Effector CD8-positive, alpha-beta T cell (primary cell): ENCODE data around the gene KAZN.

Experiments
- DNase-seq: peaks from one replicate; lab custom pipeline; 2025; lab: John Stamatoyannopoulos, UW

Gene KAZN

GRCh38 chr1:14677292-14677971, 78.9 kb downstream of the KAZN start:
- DNase-seq = no peak

- no peak for DNase-seq
Observed at GRCh38 chr1:14678011-14678638, 79.6 kb downstream of the KAZN start.

- no peak for DNase-seq
Observed at GRCh38 chr1:14679027-14679688, 80.7 kb downstream of the KAZN start.

- DNase-seq = no peak
Observed at GRCh38 chr1:14681182-14681581, 82.7 kb downstream of the KAZN start.

- DNase-seq = no peak
Observed at GRCh38 chr1:14682941-14683621, 84.6 kb downstream of the KAZN start.

- no peak for DNase-seq
Observed at GRCh38 chr1:14685078-14685477, 86.6 kb downstream of the KAZN start.

GRCh38 chr1:14686701-14687100, 88.2 kb downstream of the KAZN start:
- no peak for DNase-seq

GRCh38 chr1:14687147-14687546, 88.7 kb downstream of the KAZN start:
- no peak for DNase-seq

GRCh38 chr1:14689996-14690615, 91.6 kb downstream of the KAZN start:
- DNase-seq = no peak

- DNase-seq = no peak
Observed at GRCh38 chr1:14693949-14694348, 95.5 kb downstream of the KAZN start.

- DNase-seq = no peak
Observed at GRCh38 chr1:14694589-14694988, 96.1 kb downstream of the KAZN start.

- no peak for DNase-seq
Observed at GRCh38 chr1:14696761-14697160, 98.3 kb downstream of the KAZN start.

- no peak for DNase-seq
Observed at GRCh38 chr1:14697353-14697752, 98.9 kb downstream of the KAZN start.

GRCh38 chr1:14698314-14698713, 99.8 kb downstream of the KAZN start:
- no peak for DNase-seq

- no peak for DNase-seq
Observed at GRCh38 chr1:14699620-14700019, 101.1 kb downstream of the KAZN start.

- no peak for DNase-seq
Observed at GRCh38 chr1:14704846-14705245, 106.4 kb downstream of the KAZN start.

- no peak for DNase-seq
Observed at GRCh38 chr1:14705824-14706223, 107.3 kb downstream of the KAZN start.

- DNase-seq = no peak
Observed at GRCh38 chr1:14706631-14707030, 108.1 kb downstream of the KAZN start.

GRCh38 chr1:14707531-14708445, 109.3 kb downstream of the KAZN start:
- DNase-seq = no peak

- DNase-seq = no peak
Observed at GRCh38 chr1:14710331-14710730, 111.8 kb downstream of the KAZN start.

- DNase-seq = no peak
Observed at GRCh38 chr1:14712136-14712535, 113.7 kb downstream of the KAZN start.
